Caki2 (cell line): ENCODE results near the gene SALL1. TPM values are rescaled to one million over a fixed set of nuclear protein-coding genes. Genes with fewer than 3 reads are reported as not detected.

Source experiments
- DNase-seq: peaks from one replicate; pipeline ENCODE4 v3.0.0-alpha.2; 2015; ENCODE audit warnings: low read depth
- in situ Hi-C: cut with HindIII; loops from 2 replicates; pipeline ENCODE4 v1.10.0; 2016; ENCODE audit warnings: low sequenced_read_pairs, low pct_unique_long_range_greater_than_20kb, mixed read lengths
- total RNA-seq: library from RNA; depleted of rRNA; stranded (reverse); fragments of >200 nt; shearing (Covaris generic); gene quantifications from 2 replicates; pipeline ENCODE4 v1.2.3, GENCODE V29; 2014; ENCODE audit warnings: low replicate concordance; rRNA removed

SALL1 gene
- total RNA-seq: 3.0 and 5.6 TPM in 2 replicates

DNA sequence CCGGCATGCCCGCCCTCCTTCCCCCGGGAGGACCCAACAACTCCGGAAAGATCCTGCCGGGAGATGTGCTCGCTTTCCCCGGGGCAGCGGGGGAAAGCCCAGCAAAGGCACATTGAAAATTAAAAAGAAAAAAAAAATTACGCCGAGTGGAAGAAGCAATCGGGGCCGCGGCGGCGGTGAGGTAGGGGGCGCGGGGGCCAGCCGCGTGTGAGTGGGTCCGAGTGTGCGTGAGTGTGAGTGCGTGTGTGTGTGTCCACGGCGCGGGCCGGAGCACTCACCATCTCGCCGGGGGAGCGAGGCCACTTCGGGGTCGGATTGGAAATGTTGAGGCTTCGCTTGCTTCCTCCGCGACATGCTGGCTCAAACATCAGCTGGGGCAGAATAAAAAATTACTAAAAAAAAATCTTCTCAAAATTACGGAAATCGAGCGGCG lies at the start of gene SALL1:
SALL1 (minus strand) TSS at position 383 of the 433 bp plus-strand sequence; CDS start at position 354, 29 bp downstream.
- peak; percentile 48 for DNase-seq
- in situ Hi-C loops: no loop called here

DNA sequence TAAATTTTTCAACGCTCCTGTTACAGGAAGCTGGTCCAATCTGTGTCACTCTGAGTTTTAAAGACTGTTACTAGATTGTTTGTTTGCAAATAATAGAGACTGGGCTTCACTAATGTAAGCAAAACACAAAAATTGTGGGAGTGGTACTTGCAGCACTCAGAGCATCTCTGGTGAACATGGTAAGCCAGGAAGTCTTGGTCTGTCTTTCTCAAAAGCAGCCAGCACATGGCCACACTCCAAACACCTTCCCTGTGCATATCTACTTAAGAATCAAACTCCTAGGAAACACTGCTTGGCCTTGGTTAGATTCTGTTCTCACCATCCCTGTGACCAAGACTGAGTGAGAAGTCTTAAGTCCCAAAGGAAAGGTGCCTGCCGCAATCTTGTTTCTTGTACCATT lies 49.7 kb upstream of the SALL1 start:
- in situ Hi-C loops: no loop called here
- DNase-seq: no peak

DNA sequence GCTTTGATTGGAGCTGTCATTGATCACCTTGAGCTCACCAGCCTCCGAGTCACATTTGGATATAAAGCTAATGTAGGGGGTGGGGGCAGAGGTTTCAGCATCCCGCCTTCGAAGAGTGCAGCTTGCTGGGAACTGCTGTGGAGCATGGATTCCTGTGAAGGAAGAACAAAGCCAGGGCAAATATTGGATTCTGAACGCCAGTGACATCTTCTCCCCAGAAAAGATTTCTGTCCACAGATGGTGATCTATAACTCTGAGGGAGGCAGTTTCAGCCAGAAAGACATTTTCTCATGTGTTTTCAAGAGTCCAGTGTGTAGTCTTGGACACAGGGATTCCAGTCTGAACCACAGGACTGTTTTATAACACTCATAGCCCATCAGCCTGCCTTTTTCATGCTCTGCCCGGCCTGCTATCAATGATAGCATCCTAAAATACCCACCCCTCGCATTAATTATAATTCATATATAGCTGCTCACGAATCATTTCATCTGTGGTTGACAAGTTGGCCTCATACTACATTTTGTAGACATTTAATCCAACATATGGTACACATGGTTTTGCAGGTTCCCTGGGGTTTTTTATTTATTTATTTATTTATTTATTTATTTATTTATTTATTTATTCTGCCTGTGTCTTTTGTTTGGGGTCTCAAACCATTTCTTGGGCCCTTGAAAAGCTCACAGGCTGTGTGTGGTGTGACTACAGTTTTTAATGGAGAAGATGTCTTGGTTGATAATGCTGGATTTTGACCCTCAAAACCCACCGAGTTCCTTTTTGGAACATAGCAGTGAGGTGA lies 47.1 kb upstream of the SALL1 start:
- no peak for DNase-seq
- in situ Hi-C loops: no loop called here

DNA sequence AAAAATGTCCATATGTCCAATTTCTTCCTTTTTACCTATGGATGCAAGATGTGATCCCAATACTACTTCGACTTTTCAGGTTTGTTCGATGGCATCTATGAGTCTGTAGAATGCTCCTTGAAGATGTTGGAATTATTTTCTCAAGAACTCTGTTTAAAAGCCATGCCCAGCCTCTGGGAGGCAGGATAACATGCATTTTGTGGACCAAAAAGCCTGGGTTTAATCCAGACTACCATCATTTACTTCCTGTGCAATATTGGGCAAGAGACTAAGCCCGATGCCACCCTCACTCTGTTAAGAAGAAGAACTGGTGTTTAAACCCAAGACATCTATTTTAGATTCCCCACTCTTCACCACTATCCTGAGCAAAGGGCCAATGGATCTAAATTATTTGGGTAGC lies 42.8 kb upstream of the SALL1 start:
- in situ Hi-C loops: no loop called here
- DNase-seq: no peak

DNA sequence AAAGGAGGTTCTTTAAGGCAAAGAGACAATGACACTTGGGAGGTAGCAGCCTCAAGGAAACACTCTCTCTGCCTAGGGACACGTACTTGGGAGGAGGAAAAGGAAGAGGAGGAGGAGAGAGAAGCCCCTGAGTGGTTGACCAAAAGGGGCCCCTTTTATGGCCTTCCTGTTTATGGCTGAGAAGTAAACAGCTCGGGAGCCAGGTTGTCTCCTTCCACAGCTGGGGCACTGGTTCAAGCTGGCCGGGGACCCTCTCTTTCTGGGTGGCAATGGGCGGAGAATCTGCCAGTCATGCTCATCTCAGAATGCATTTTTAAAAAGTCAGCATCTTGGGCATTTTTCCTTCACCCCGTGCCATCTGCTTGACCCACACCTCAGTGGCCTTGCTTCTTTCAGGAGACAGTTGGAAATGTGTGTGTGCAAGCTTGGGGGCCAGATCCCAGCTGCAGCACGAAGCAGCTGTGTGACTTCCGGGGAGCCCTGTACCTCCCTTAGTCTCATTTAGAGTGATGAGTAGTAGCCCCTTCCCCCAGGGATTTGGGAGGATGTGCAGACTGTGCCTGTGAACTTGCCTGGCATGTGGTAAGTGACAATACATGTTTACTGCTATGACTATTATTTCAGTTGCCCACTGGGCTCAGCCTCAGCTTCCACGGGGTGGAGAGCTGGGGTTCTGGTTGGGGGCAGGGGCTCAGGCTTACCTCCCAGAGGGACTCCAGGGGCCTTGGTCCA lies 33.8 kb upstream of the SALL1 start:
- DNase-seq: no peak
- in situ Hi-C loops: no loop called here

DNA sequence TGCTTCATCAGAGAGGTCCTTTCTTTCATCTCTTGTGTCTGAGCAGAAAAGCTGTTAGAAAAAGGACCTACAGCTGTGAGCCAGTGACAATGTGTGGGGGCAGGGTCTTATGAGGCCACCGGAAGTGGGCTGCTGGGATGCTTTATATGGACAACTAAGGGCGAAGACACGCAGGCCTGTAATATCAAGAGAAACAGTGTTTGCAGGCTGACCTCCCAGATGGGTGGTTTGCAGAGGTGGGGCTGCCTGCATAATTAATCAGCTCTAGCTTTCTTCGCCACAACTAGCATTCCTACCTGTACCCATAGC lies 30.4 kb upstream of the SALL1 start:
- DNase-seq: no peak
- in situ Hi-C loops: no loop called here

DNA sequence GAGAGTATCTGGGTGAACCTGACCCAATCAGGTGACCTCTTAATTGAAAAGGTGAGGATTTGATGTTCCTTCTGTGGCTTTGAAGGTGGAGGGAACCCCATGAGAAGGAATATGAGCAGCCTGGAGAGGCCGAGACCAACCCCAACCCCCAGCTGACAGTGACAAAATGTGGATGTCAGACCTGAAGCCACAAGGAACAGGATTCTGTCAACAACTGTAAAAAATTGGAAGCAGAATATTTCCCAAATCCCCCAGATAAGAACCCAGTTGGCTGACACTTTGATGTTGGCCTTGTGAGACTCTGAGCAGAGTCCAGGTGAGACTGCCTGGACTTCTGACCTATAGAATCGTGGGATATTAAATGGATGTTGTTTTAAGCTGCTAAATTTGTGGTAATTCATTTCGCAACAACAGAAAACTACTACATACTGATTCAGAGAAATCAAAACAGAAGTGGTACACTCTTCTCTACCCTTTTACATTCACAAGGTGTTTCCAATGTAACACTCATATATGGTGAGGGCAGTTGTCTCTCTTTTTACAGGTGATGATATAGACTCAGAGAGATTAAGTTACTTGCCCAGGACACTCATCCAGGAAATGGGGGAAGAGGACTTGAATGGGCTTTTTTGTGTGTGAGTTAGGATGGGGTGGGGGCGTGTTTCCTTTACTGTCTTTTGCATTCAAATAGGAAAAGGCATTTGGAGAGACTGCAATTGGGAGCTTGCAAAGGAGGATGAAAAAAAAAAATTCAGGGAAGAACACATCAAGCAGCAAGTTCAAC lies 29.8 kb upstream of the SALL1 start:
- in situ Hi-C loops: no loop called here
- no peak for DNase-seq

DNA sequence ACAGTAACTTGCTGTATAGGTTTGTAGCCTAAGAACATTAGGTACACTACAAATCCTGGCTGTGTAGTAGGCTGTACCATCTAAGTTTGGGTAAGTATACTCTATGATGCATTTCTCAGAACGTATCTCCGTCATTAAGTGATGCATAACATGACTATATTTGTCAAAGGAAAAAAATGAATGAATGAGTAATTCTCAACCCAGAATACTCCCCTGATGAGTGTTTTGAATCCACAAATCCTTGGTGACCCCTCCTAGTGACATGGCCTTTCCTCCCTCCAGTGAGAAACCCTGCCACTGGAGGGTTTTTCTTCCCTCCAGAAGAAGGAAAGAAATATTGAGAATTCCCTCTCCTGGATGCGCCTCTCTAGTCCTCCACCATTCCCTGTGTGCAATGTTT lies 24.0 kb upstream of the SALL1 start:
- no peak for DNase-seq
- in situ Hi-C loops: no loop called here

DNA sequence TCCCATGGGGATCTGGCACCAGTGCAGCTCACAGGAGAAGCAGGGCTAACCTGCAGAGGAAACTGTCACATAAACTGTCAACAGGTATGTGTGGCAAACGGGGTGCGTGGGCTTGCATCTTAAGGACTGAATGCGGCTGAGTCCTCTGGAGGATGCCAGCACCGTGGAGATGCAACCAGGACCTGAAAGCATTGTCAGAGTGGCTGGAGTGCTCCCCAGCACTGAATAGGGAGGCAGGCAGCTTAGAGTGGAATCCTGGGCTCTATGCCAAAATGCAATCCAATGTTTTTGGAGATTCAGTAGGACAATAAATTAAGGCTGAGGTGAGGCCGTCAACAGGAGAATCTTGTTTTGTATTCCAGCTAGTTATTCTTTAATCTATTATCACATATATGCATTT lies 21.3 kb upstream of the SALL1 start:
- in situ Hi-C loops: no loop called here
- DNase-seq: no peak

DNA sequence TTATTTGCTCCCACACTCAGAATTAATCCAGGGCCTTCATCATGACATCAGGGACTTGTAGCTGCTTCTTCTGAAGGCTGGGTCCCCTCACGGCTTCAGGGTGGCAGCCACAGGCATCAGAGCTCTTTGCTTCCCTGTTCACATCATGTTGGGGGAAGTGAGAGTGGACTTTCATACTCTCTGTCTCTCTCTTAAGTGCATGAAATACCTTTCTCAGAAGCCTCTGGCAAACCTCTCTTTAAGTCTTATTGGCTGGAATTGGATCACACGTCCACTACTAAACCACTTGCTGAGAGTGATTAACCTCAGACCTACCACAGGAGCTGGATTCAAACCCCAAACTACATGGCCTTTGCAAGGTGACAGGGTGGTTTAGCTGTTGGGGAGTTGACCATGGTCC lies 17.7 kb upstream of the SALL1 start:
- DNase-seq: no peak
- in situ Hi-C loops: no loop called here

DNA sequence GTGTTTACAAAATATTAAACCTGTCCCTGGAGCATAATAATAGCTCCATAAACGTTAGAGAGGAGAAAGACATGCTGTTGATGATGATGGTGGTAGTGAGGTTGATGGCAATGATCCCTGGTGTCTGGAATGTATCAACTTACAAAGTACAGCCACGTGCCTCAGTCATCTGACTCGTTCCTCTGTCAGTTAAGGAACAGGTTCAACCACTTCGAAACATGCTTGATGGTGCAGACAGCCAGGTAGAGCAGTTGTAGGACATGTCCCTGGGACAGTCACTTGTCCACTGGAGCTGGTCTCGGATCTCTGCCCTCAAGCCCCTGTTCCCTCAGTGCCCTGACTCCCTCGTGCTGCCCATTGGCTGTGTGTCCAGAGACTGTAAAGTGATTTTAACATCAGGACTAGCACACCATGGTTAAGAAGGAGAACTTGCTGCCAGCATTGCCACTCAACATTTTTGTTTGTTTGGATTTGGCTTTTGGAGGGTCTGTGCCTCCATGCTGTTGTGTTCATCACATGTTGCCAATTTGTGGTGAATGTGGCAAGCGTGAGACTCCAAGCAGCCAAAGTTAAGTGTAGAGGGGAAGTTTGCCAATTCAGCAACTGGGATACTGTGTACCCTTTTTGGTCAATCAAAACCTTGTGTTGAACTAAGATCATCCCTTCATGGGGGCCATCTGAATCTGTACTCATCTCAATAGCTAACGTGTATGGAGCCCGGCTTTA lies 16.3 kb upstream of the SALL1 start:
- DNase-seq: no peak
- in situ Hi-C loops: no loop called here

DNA sequence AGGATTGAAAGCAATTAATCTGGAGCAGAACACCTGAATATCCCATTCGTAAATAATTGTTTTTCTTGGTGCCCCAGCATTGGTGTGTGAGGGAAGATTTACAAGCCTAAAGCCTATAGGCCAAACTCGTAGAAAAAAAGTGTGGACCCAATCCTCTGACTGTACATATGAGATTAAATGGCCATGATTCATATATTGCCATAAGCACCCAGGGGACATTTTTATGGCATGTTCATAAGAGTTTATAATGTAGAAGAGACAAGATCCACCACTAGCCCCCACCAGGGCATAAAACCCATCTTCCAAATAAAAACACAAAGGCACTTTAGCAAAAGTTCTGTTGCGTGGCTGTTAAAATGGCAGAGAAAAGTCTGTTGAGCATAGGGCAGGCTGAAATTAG lies 15.5 kb upstream of the SALL1 start:
- in situ Hi-C loops: no loop called here
- no peak for DNase-seq

DNA sequence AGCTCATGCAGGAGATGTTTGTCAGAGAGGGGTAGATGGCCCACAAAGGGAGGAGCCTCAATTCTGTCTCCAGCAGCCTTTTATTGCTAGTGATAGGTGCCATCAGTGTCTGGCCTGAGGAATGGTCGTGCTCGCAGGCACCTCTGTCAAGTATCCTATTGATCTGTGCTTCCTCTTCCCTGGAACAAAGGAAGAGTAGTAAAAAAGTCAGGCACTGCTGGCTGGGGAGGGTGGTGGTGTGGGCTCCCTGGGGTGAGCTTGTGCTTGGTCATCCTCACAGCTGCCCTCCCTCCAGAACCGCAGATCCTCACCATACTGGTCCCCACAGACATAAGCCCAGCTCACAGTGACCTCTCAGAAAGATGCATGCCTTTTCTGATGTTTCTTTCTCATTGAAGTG lies 15.0 kb upstream of the SALL1 start:
- no peak for DNase-seq
- in situ Hi-C loops: no loop called here

DNA sequence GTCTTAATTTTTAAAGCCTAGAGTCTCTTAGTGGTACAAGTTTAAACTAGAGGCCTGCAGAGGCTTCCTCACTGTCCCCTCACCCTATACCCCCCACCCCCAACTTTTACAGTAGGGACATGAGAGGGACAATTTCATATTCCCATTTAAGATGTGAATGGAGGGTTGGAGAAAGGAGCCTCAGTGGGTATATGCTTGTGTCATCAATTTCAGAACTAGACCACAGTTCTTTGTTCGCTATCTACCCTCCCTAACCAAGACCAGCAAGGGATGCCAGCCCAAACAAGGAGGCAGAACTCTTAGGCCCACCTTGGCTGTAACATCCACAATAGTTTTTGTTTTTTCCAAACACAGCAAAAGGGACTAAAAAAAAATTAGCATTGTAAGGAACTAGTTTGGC lies 14.0 kb upstream of the SALL1 start:
- DNase-seq: no peak
- in situ Hi-C loops: no loop called here

DNA sequence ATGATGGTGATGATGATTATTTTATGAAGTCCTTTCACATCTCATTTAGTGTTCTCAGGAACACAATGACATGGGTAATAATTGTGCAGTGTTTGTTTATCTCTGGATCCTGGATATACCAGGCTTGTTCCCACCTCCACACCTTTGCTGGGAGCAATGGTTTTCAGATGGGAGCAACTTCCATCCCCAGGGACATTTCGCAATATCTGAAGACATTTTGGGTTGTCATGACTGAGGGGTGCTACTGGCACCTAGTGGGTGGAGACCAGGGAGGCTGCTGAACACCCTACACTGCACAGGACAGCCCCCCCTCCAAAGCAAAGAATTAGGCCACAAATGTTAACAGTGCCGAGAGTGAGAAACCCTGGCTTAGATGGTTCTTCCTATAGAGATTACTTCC lies 13.5 kb upstream of the SALL1 start:
- no peak for DNase-seq
- in situ Hi-C loops: no loop called here

DNA sequence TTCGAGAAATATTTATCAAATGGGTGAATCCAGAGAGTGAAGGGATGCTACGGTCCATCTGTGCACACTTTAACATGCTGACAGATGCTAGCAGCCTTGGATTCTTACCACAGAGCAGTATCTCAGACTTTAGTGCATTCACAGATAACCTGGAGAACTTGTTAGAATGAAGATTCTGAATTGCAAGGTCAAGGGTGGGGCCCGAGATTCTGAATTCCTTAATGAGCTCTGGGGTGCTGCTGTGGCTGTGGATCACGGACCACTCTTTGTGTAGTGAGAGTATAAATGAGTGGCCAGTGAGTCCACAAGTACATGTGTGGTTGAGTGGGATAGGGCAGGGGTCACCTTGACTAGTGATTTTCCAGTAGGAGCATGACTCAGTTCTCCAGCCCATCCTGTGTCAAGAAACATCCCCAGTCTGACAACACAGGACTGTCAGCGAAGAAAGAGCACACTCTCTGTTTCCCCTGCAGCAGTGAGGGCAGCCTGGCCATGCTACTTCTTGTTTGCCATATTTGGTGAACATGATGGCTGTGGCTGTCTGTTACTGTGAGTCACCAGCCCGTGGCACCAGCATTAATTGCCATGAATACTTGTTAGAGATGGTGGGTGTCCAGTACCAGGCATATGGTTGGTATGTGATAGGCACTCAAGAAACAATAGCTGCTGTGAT lies 13.0 kb upstream of the SALL1 start:
- DNase-seq: peak; percentile 46
- in situ Hi-C loops: no loop called here

DNA sequence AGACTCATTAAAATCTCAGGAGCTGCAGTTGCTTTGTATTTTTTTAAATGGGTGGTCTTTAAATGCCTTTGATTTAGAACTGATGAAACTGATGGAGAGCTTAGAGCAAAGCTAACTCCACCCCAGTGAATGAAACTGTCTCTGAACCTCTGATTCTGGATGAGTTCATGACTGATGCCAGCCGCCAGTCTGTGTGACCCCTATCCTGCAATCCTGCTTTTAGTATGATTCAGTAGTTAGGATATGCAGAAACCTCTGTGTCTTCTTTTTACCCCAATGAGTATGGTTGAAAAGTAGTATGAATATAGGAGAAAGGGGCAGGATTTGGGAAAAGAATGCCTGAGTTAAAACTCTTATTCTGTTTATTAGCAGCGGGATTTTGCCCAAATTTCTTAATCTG lies 12.3 kb upstream of the SALL1 start:
- in situ Hi-C loops: no loop called here
- no peak for DNase-seq
